Activated naive CD8-positive, alpha-beta T cell treated with anti-CD3 and anti-CD28 coated beads for 36 hours (primary cell): ENCODE results near the gene MAEA. TPM values are rescaled to one million over a fixed set of nuclear protein-coding genes. Genes with fewer than 3 reads are reported as not detected.

ENCODE experiments used
- DNase-seq: peaks from one replicate; pipeline ENCODE4 v3.0.0; 2021
- H3K27ac Mint-ChIP-seq: one replicate; pipeline ENCODE4 v1.8.0; 2022; ENCODE audit warnings: mild to moderate bottlenecking, moderate library complexity, mixed read lengths
- H3K27me3 Mint-ChIP-seq: one replicate; pipeline ENCODE4 v1.8.0; 2022; ENCODE audit warnings: mild to moderate bottlenecking, mixed read lengths
- H3K36me3 Mint-ChIP-seq: one replicate; pipeline ENCODE4 v1.8.0; 2021; ENCODE audit warnings: mild to moderate bottlenecking, mixed read lengths
- H3K4me1 Mint-ChIP-seq: one replicate; pipeline ENCODE4 v1.8.0; 2021; ENCODE audit warnings: mixed read lengths
- H3K4me3 Mint-ChIP-seq: one replicate; pipeline ENCODE4 v1.8.0; 2022; ENCODE audit warnings: mild to moderate bottlenecking, moderate library complexity, mixed read lengths
- H3K9me3 Mint-ChIP-seq: one replicate; pipeline ENCODE4 v1.8.0; 2022; ENCODE audit warnings: mixed read lengths
- total RNA-seq, 2 experiments: library from RNA; stranded (reverse); gene quantifications; one replicate each; pipeline ENCODE4 v1.2.3, GENCODE V29; 2021

Gene MAEA
- total RNA-seq, 2 experiments from 2014 or later: 51.3 to 53.2 TPM

- Mint-ChIP-seq H3K36me3 (peaks cover 19% of the 10 kb centered on the region), H3K9me3 (peaks cover 15% of the 10 kb centered on the region), H3K27ac (peak overlapping the region; percentile 10), H3K4me3 (no peak overlapping the region), H3K4me1 (peaks cover 32% of the 10 kb centered on the region), H3K27me3 (no peaks in the 10 kb centered on the region)
- no peak for DNase-seq
Observed at GRCh38 chr4:1259966-1260365, 29.7 kb upstream of the MAEA start.

- no peaks in the 10 kb centered on the region for H3K27me3 Mint-ChIP-seq
- H3K27ac Mint-ChIP-seq: peak overlapping the region; percentile 30
- peaks cover 13% of the 10 kb centered on the region for H3K9me3 Mint-ChIP-seq
- H3K4me3 Mint-ChIP-seq: no peak overlapping the region
- H3K36me3 Mint-ChIP-seq: peaks cover 16% of the 10 kb centered on the region
- H3K4me1 Mint-ChIP-seq: peaks cover 26% of the 10 kb centered on the region
- no peak for DNase-seq
Observed at GRCh38 chr4:1260418-1261106, 29.1 kb upstream of the MAEA start.

GRCh38 chr4:1261107-1261928, 28.4 kb upstream of the MAEA start:
- no peak for DNase-seq
- Mint-ChIP-seq H3K4me3 (no peak overlapping the region), H3K9me3 (peaks cover 11% of the 10 kb centered on the region), H3K27me3 (no peaks in the 10 kb centered on the region), H3K36me3 (peaks cover 19% of the 10 kb centered on the region), H3K27ac (peak overlapping the region; percentile 30), H3K4me1 (peaks cover 22% of the 10 kb centered on the region)

GRCh38 chr4:1264942-1265341, 24.7 kb upstream of the MAEA start:
- Mint-ChIP-seq H3K4me3 (no peak overlapping the region), H3K9me3 (peaks cover 7% of the 10 kb centered on the region), H3K27me3 (no peaks in the 10 kb centered on the region), H3K27ac (no peak overlapping the region), H3K36me3 (peaks cover 12% of the 10 kb centered on the region), H3K4me1 (peaks cover 22% of the 10 kb centered on the region)
- no peak for DNase-seq

GRCh38 chr4:1265351-1265750, 24.3 kb upstream of the MAEA start:
- Mint-ChIP-seq H3K27me3 (no peaks in the 10 kb centered on the region), H3K4me3 (no peak overlapping the region), H3K27ac (no peak overlapping the region), H3K36me3 (peaks cover 14% of the 10 kb centered on the region), H3K9me3 (peaks cover 7% of the 10 kb centered on the region), H3K4me1 (peaks cover 18% of the 10 kb centered on the region)
- DNase-seq: no peak

- Mint-ChIP-seq H3K27ac (peak overlapping the region; percentile 84), H3K4me1 (peaks cover 15% of the 10 kb centered on the region), H3K9me3 (peaks cover 9% of the 10 kb centered on the region), H3K27me3 (no peaks in the 10 kb centered on the region), H3K4me3 (peak overlapping the region; percentile 50), H3K36me3 (peaks cover 15% of the 10 kb centered on the region)
- no peak for DNase-seq
Observed at GRCh38 chr4:1266881-1267763, 22.6 kb upstream of the MAEA start.

- Mint-ChIP-seq H3K27me3 (no peaks in the 10 kb centered on the region), H3K4me1 (peaks cover 15% of the 10 kb centered on the region), H3K4me3 (no peak overlapping the region), H3K36me3 (peaks cover 15% of the 10 kb centered on the region), H3K9me3 (peaks cover 9% of the 10 kb centered on the region), H3K27ac (no peak overlapping the region)
- DNase-seq: no peak
Observed at GRCh38 chr4:1269209-1269608, 20.5 kb upstream of the MAEA start.

- no peak for DNase-seq
- no peak overlapping the region for H3K4me3 Mint-ChIP-seq
- no peaks in the 10 kb centered on the region for H3K27me3 Mint-ChIP-seq
- no peak overlapping the region for H3K27ac Mint-ChIP-seq
- peaks cover 10% of the 10 kb centered on the region for H3K4me1 Mint-ChIP-seq
- peaks cover 9% of the 10 kb centered on the region for H3K9me3 Mint-ChIP-seq
- peaks cover 3% of the 10 kb centered on the region for H3K36me3 Mint-ChIP-seq
Observed at GRCh38 chr4:1271686-1272085, 18.0 kb upstream of the MAEA start.

- peaks cover 3% of the 10 kb centered on the region for H3K36me3 Mint-ChIP-seq
- peaks cover 2% of the 10 kb centered on the region for H3K9me3 Mint-ChIP-seq
- H3K27ac Mint-ChIP-seq: no peak overlapping the region
- no peak for DNase-seq
- no peaks in the 10 kb centered on the region for H3K4me1 Mint-ChIP-seq
- H3K27me3 Mint-ChIP-seq: no peaks in the 10 kb centered on the region
- H3K4me3 Mint-ChIP-seq: no peak overlapping the region
Observed at GRCh38 chr4:1274871-1275270, 14.8 kb upstream of the MAEA start.

- H3K4me1 Mint-ChIP-seq: no peaks in the 10 kb centered on the region
- H3K4me3 Mint-ChIP-seq: no peak overlapping the region
- no peaks in the 10 kb centered on the region for H3K36me3 Mint-ChIP-seq
- no peaks in the 10 kb centered on the region for H3K27me3 Mint-ChIP-seq
- no peaks in the 10 kb centered on the region for H3K9me3 Mint-ChIP-seq
- no peak overlapping the region for H3K27ac Mint-ChIP-seq
- no peak for DNase-seq
Observed at GRCh38 chr4:1276984-1277383, 12.7 kb upstream of the MAEA start.

GRCh38 chr4:1277667-1278665, 11.7 kb upstream of the MAEA start:
- no peak overlapping the region for H3K4me3 Mint-ChIP-seq
- no peak overlapping the region for H3K27ac Mint-ChIP-seq
- H3K27me3 Mint-ChIP-seq: peaks cover 4% of the 10 kb centered on the region
- H3K9me3 Mint-ChIP-seq: no peaks in the 10 kb centered on the region
- H3K4me1 Mint-ChIP-seq: no peaks in the 10 kb centered on the region
- H3K36me3 Mint-ChIP-seq: no peaks in the 10 kb centered on the region
- DNase-seq: no peak

- no peaks in the 10 kb centered on the region for H3K9me3 Mint-ChIP-seq
- no peak overlapping the region for H3K4me3 Mint-ChIP-seq
- H3K27ac Mint-ChIP-seq: no peak overlapping the region
- no peak for DNase-seq
- H3K4me1 Mint-ChIP-seq: no peaks in the 10 kb centered on the region
- peaks cover 4% of the 10 kb centered on the region for H3K27me3 Mint-ChIP-seq
- no peaks in the 10 kb centered on the region for H3K36me3 Mint-ChIP-seq
Observed at GRCh38 chr4:1279253-1279652, 10.4 kb upstream of the MAEA start.

- H3K9me3 Mint-ChIP-seq: peaks cover 4% of the 10 kb centered on the region
Observed at GRCh38 chr4:1283711-1284110, 6.0 kb upstream of the MAEA start.

GRCh38 chr4:1285151-1285789, 4.4 kb upstream of the MAEA start:
- Mint-ChIP-seq H3K27me3 (peaks cover 4% of the 10 kb centered on the region), H3K4me1 (peaks cover 7% of the 10 kb centered on the region), H3K36me3 (no peaks in the 10 kb centered on the region), H3K4me3 (no peak overlapping the region), H3K27ac (no peak overlapping the region), H3K9me3 (peaks cover 4% of the 10 kb centered on the region)
- DNase-seq: no peak

More at GRCh38 chr4:1283711-1284110, 6.0 kb upstream of the MAEA start:
- H3K4me1 Mint-ChIP-seq: peaks cover 5% of the 10 kb centered on the region
- H3K36me3 Mint-ChIP-seq: no peaks in the 10 kb centered on the region
- DNase-seq: no peak
- no peak overlapping the region for H3K4me3 Mint-ChIP-seq
- peaks cover 4% of the 10 kb centered on the region for H3K27me3 Mint-ChIP-seq
- no peak overlapping the region for H3K27ac Mint-ChIP-seq
